CD4-positive, alpha-beta T cell (primary cell): ENCODE results near the gene GNAO1. TPM values are rescaled to one million over a fixed set of nuclear protein-coding genes. Genes with fewer than 3 reads are reported as not detected.

ENCODE experiments used
- ATAC-seq: fragments of 200-7000 bp; cut with Tn5 transposase; one replicate; pipeline ENCODE4 v1.10.0; 2022; ENCODE audit warnings: mild to moderate bottlenecking; ENCODE audit not compliant: poor library complexity
- CTCF ChIA-PET: fragments of 350-600 bp; sonication (Branson Sonifier 250); formaldehyde crosslinking; loops from one replicate; lab custom pipeline; 2021; ENCODE audit warnings: antibody characterized with exemption, inconsistent platforms; lab: Charles Lee
- POLR2A ChIA-PET: fragments of 350-600 bp; sonication (Branson Sonifier 250); formaldehyde crosslinking; loops from one replicate; lab custom pipeline; 2021; ENCODE audit warnings: antibody characterized with exemption, inconsistent platforms; lab: Charles Lee
- DNase-seq, 14 experiments: peaks; one replicate each; pipeline ENCODE4 v3.0.0-alpha.2; 2013 to 2020; ENCODE audit warnings: mixed read lengths in 2 of 14
- H3K27ac ChIP-seq, 2 donors: one replicate each; pipeline versions ENCODE4 v1.5.1 to v1.7.0; 2013; ENCODE audit warnings: low read length in 2 of 2, low read depth in 1 of 2, mild to moderate bottlenecking in 1 of 2
- H3K27me3 ChIP-seq, 2 experiments: 1 replicate in 1 of 2; 2 replicates in 1 of 2; pipeline versions ENCODE4 v1.6.1 to v1.7.0; 2013; ENCODE audit warnings: low read length in 2 of 2, control low read depth in 1 of 2, mild to moderate bottlenecking in 1 of 2, moderate library complexity in 1 of 2; ENCODE audit not compliant: insufficient read depth in 2 of 2, control insufficient read depth in 1 of 2
- H3K36me3 ChIP-seq: one replicate; pipeline ENCODE4 v1.6.1; 2013; ENCODE audit warnings: low read length, control low read depth; ENCODE audit not compliant: insufficient read depth
- H3K4me1 ChIP-seq: one replicate; pipeline ENCODE4 v1.6.1; 2013; ENCODE audit warnings: low read length, control low read depth; ENCODE audit not compliant: insufficient read depth
- H3K4me3 ChIP-seq: one replicate; pipeline ENCODE4 v1.5.1; 2013; ENCODE audit warnings: mild to moderate bottlenecking, low read length, moderate library complexity
- H3K9me3 ChIP-seq, 2 experiments: 1 replicate in 1 of 2; 2 replicates in 1 of 2; pipeline versions ENCODE4 v1.6.1 to v1.7.0; 2013; ENCODE audit warnings: low read length in 2 of 2, mild to moderate bottlenecking in 2 of 2, control low read depth in 1 of 2, moderate library complexity in 1 of 2; ENCODE audit not compliant: control insufficient read depth in 1 of 2, insufficient read depth in 1 of 2
- H3K27ac Mint-ChIP-seq: one replicate; pipeline ENCODE4 v1.8.0; 2020; ENCODE audit warnings: mixed read lengths
- H3K27me3 Mint-ChIP-seq: one replicate; pipeline ENCODE4 v1.8.0; 2021; ENCODE audit warnings: mixed read lengths
- H3K36me3 Mint-ChIP-seq: one replicate; pipeline ENCODE4 v1.8.0; 2021; ENCODE audit warnings: low read depth, mixed read lengths
- H3K4me1 Mint-ChIP-seq: one replicate; pipeline ENCODE4 v1.8.0; 2021; ENCODE audit warnings: low read depth, mixed read lengths
- H3K4me3 Mint-ChIP-seq: one replicate; pipeline ENCODE4 v1.8.0; 2020; ENCODE audit warnings: mild to moderate bottlenecking, mixed read lengths
- H3K9me3 Mint-ChIP-seq: one replicate; pipeline ENCODE4 v1.8.0; 2020; ENCODE audit warnings: mixed read lengths
- CTCF ChIP-seq: fragments of 200-600 bp; IDR thresholded peaks from one replicate; pipeline ENCODE4 v1.8.0; 2022; ENCODE audit warnings: antibody characterized with exemption, mild to moderate bottlenecking
- intact Hi-C, 2 experiments: fragments of 100-400 bp; cut with DNase I in 1 of 2; cut with micrococcal nuclease in 1 of 2; formaldehyde crosslinking; loops; one replicate each; pipeline versions ENCODE4 v1.15.1 to v1.9.0; 2023 to 2025; cut with DNase I, micrococcal nuclease
- total RNA-seq, 174 experiments: library from RNA in 2 of 174; stranded (reverse) in 2 of 174; gene quantifications; one replicate each; pipeline ENCODE4 v1.2.3 and lab custom pipeline; 2021 to 2026

GNAO1 gene
- total RNA-seq, 2 experiments from 2014 or later, result 7.3 to 7.9 TPM

- ChIA-PET CTCF (no interaction called here), POLR2A (no interaction called here)
- Histone ChIP-seq H3K4me1 (peaks cover 24% of the 10 kb centered on the region), H3K9me3 (no peaks in the 10 kb centered on the region), H3K27me3 (no peaks in the 10 kb centered on the region), H3K36me3 (no peaks in the 10 kb centered on the region), H3K4me3 (no peak overlapping the region), H3K27ac (no peak overlapping the region)
- Mint-ChIP-seq H3K27me3 (no peaks in the 10 kb centered on the region), H3K9me3 (no peaks in the 10 kb centered on the region), H3K27ac (no peak overlapping the region), H3K4me3 (no peak overlapping the region), H3K36me3 (no peaks in the 10 kb centered on the region), H3K4me1 (peaks cover 22% of the 10 kb centered on the region)
- DNase-seq (no peak), ATAC-seq (no peak)
- intact Hi-C loops, result no loop called here
- no peak for TF ChIP-seq CTCF
These were observed 76.6 kb downstream of the GNAO1 start for GRCh38 chr16:56267888-56268287.

GRCh38 chr16:56268799-56269198, 77.5 kb downstream of the GNAO1 start:
- no peak overlapping the region for H3K4me3 Mint-ChIP-seq
- H3K4me1 Mint-ChIP-seq, result peaks cover 13% of the 10 kb centered on the region
- TF ChIP-seq CTCF, result no peak
- H3K27me3 Mint-ChIP-seq, result no peaks in the 10 kb centered on the region
- Histone ChIP-seq H3K9me3 (no peaks in the 10 kb centered on the region), H3K27me3 (no peaks in the 10 kb centered on the region), H3K4me1 (peaks cover 15% of the 10 kb centered on the region), H3K4me3 (no peak overlapping the region), H3K27ac (no peak overlapping the region), H3K36me3 (no peaks in the 10 kb centered on the region)
- ChIA-PET POLR2A (no interaction called here), CTCF (no interaction called here)
- H3K27ac Mint-ChIP-seq, result no peak overlapping the region
- ATAC-seq (no peak), DNase-seq (no peak)
- H3K36me3 Mint-ChIP-seq, result no peaks in the 10 kb centered on the region
- no peaks in the 10 kb centered on the region for H3K9me3 Mint-ChIP-seq
- intact Hi-C loops, result no loop called here

- Histone ChIP-seq H3K4me3 (no peak overlapping the region), H3K4me1 (peaks cover 10% of the 10 kb centered on the region), H3K27me3 (no peaks in the 10 kb centered on the region), H3K9me3 (no peaks in the 10 kb centered on the region), H3K27ac (no peak overlapping the region), H3K36me3 (no peaks in the 10 kb centered on the region)
- CTCF ChIA-PET, result no interaction called here
- intact Hi-C loops, result no loop called here
- Mint-ChIP-seq H3K4me1 (peaks cover 8% of the 10 kb centered on the region), H3K27ac (no peak overlapping the region), H3K9me3 (no peaks in the 10 kb centered on the region), H3K36me3 (no peaks in the 10 kb centered on the region), H3K27me3 (no peaks in the 10 kb centered on the region), H3K4me3 (no peak overlapping the region)
- DNase-seq (no peak), ATAC-seq (no peak)
- TF ChIP-seq CTCF, result no peak
- POLR2A ChIA-PET, result no interaction called here
These were observed 78.0 kb downstream of the GNAO1 start for GRCh38 chr16:56269281-56269680.
